ENCODE data around the gene TMEM218. TPM values are rescaled to one million over a fixed set of nuclear protein-coding genes. Genes with fewer than 3 reads are reported as not detected.

Gene TMEM218
- total RNA-seq, 1 experiment from 2014 or later = 14.3 TPM

GRCh38 chr11:125157118-125157733 lies 45.8 kb upstream of the TMEM218 start:
- Histone ChIP-seq H4K91ac (ENCODE audit: insufficient read length, low read depth, low read length) (no peak overlapping the region), H3K27me3 (ENCODE audit: insufficient read depth, low read length) (no peaks in the 10 kb centered on the region; the same call in 1 of the 2 replicates), H3K14ac (ENCODE audit: insufficient read depth, low read length) (no peak overlapping the region), H2AK5ac (ENCODE audit: insufficient read length, low read length) (no peak overlapping the region), H3K56ac (ENCODE audit: insufficient read length, low read depth, low read length) (no peak overlapping the region), H2BK20ac (ENCODE audit: low read depth, low read length, poor library complexity, severe bottlenecking) (no peak overlapping the region), H2BK12ac (ENCODE audit: insufficient read length, low read depth, low read length) (no peak overlapping the region), H3K4ac (ENCODE audit: low read depth, low read length) (no peak overlapping the region), H4K8ac (replicated peaks; ENCODE audit: insufficient read length, low read depth, low read length) (no peak overlapping the region), H3T11ph (ENCODE audit: low read length) (no peak overlapping the region), H3K23me2 (ENCODE audit: insufficient read length, low read depth, low read length, poor library complexity, severe bottlenecking) (no peaks in the 10 kb centered on the region), H4K20me1 (ENCODE audit: control insufficient read depth, insufficient read depth, insufficient read length) (no peaks in the 10 kb centered on the region), H3K9me3 (ENCODE audit: control insufficient read depth, low read depth, low read length) (no peaks in the 10 kb centered on the region), H3K4me2 (ENCODE audit: insufficient read depth, insufficient read length, low read length) (no peak overlapping the region), H3K27ac (ENCODE audit: insufficient read length, low read depth, low read length) (no peak overlapping the region), H3K23ac (ENCODE audit: insufficient read length, low read depth, low read length) (no peak overlapping the region), H2BK15ac (ENCODE audit: low read depth, low read length) (no peak overlapping the region), H3K4me1 (ENCODE audit: insufficient read depth, low read length) (0 out of 2 replicates have a peak, but pooled peaks cover under 1% of the 10 kb centered on the region), H3K79me1 (ENCODE audit: insufficient read depth, low read depth, low read length, poor library complexity, severe bottlenecking) (no peaks in the 10 kb centered on the region), H3K79me2 (ENCODE audit: insufficient read depth, low read length) (no peaks in the 10 kb centered on the region), H2BK5ac (ENCODE audit: insufficient read length, low read length) (no peak overlapping the region), H2BK120ac (ENCODE audit: low read depth, low read length, poor library complexity, severe bottlenecking) (no peak overlapping the region), H2AFZ (ENCODE audit: low read length) (no peak overlapping the region), H4K5ac (ENCODE audit: insufficient read length, low read depth, low read length) (no peak overlapping the region), H3K9ac (ENCODE audit: extremely low read depth, insufficient read length, low read length) (no peak overlapping the region), H3K18ac (ENCODE audit: insufficient read length, low read depth, low read length) (no peak overlapping the region)
- peaks cover 32% of the 10 kb centered on the region for H3K27me3 Mint-ChIP-seq (ENCODE audit: low read depth)
- H3K27ac Mint-ChIP-seq = no peak overlapping the region
- H3K4me1 Mint-ChIP-seq = peaks cover 10 to 19% of the 10 kb centered on the region in 2 experiments
- TF ChIP-seq, protein P1, sequence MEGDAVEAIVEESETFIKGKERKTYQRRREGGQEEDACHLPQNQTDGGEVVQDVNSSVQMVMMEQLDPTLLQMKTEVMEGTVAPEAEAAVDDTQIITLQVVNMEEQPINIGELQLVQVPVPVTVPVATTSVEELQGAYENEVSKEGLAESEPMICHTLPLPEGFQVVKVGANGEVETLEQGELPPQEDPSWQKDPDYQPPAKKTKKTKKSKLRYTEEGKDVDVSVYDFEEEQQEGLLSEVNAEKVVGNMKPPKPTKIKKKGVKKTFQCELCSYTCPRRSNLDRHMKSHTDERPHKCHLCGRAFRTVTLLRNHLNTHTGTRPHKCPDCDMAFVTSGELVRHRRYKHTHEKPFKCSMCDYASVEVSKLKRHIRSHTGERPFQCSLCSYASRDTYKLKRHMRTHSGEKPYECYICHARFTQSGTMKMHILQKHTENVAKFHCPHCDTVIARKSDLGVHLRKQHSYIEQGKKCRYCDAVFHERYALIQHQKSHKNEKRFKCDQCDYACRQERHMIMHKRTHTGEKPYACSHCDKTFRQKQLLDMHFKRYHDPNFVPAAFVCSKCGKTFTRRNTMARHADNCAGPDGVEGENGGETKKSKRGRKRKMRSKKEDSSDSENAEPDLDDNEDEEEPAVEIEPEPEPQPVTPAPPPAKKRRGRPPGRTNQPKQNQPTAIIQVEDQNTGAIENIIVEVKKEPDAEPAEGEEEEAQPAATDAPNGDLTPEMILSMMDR (conservative IDR thresholded peaks at IDR 0.05) = no peak
- no peak for DNase-seq
- no CpG with 5 or more reads among the region's 6 CpGs for WGBS (ENCODE audit: extremely low coverage, insufficient read length, low lambda C conversion rate)
- no peaks in the 10 kb centered on the region; a peak in 2 of 7 replicates for H3K36me3 Mint-ChIP-seq (ENCODE audit: insufficient read depth in 1 of 3, low read depth in 3 of 3)
- peaks cover 0 to 9% of the 10 kb centered on the region in 2 experiments; a peak in 3 of 5 replicates for H3K9me3 Mint-ChIP-seq
- no peak overlapping the region for H3K4me3 Mint-ChIP-seq

All from H9 (cell line).